ENCODE measurements around the gene RPL26.
"Not testable (repeated sequence)": the region's sequence is repeated elsewhere in the genome, so short reads cannot be mapped to it uniquely, and the experiment has no call there.

Gene RPL26

DNA sequence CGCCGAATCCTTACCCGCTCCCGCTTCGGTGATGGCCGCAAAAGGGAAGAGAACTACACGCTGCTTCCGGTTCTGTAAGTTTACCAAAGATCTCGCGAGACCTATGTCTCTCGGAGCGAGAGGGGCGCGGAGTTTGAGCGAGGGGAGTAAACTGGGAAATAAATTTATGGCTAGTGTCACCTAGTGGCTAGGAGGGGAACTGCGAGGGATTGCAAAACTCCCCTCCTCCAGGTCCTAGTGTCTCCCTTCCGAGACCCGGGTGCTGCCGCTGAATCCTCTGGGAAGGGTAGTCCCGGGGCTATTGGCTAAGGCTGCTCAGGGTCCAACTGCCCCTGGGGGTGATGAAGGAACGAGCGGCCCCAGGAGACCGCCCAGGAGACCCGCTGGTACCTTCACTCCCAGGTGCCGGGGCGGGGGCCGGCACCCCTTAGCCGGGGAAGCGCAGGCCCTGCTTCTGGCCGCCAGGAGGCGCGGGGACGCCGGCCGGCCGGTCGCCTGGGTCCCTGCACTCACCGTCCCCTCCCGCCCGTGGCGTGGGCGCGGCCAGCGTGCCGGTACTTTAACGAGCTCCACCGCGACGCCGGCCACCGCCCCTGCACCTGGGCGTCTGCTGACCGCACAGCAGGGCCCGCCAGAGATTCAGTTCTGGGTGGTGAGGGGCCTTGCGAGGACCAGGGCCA is at the start of gene RPL26:
TSS of gene RPL26 (minus strand) at position 51 of the 680 bp plus-strand sequence. CDS start 883 bp downstream, outside the sequence.
- DNase-seq = peak; percentile 99

- DNase-seq = no peak
Observed at GRCh38 chr17:8430966-8431365, 48.0 kb upstream of the RPL26 start.

DNA sequence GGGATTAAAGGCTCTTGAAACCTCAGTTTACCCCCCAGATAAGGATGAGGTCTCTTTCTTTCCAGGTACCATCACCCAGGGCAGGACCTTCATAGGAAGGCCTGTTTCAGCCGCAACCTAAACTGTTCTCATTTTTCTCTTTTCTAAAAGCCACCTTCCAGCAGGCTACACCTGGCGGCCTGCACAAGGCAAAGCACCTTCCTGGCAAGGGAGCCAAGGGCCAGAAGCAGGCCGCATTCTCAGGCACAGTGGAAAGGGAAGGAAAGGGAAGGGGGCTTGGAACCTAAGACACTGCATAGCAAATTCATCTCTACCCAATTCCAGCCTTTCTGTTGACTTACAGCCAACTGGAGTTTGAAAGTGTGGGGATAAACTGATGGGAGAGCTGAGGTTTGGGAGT is 43.8 kb upstream of the RPL26 start:
- no peak for DNase-seq

GRCh38 chr17:8426094-8426720 is 43.2 kb upstream of the RPL26 start:
- DNase-seq = no peak

- no peak for DNase-seq
Observed at GRCh38 chr17:8421571-8421970, 38.6 kb upstream of the RPL26 start.

- DNase-seq = peak; percentile 7
Observed at GRCh38 chr17:8420041-8420934, 37.3 kb upstream of the RPL26 start.

DNA sequence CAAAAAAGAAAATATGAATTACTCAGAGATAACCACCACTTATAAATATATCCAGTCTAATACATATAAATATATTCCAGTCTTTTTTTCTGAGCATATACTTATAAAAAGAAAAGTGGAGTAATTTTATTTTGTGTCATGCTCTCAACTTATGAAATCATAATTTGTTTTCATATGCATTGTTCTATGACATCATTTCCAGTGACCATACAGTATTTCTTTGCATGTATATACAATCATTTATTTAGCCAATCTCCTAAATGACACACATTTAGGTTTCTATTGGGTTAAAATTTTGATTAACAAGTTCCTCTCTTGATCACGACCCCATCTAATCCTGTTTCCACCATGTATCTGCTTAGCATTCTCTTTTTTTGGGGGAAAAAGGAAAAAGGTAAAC is 36.3 kb upstream of the RPL26 start:
- DNase-seq = no peak

DNA sequence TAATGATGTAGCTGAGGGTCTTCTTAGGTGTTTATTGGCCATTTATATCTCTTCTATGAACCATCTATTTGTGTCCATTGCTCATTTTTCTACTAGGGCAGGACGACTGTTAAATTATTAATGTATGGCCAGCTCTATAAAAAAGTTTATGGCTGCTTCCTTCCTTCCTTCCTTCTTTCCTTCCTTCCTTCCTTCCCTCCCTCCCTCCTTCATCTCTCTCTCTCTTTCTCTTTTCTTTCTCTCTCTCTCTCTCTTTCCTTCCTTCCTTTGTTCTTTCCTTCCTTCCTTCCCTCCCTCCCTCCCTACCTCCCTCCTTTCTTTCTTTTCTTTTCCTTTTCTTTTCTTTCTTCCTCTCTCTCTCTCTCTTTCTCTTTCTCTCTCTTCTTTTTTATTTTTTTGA is 35.5 kb upstream of the RPL26 start:
- DNase-seq = no peak

GRCh38 chr17:8417806-8418205 is 34.8 kb upstream of the RPL26 start:
- DNase-seq = no peak

GRCh38 chr17:8413938-8414337 is 30.9 kb upstream of the RPL26 start:
- DNase-seq = no peak

DNA sequence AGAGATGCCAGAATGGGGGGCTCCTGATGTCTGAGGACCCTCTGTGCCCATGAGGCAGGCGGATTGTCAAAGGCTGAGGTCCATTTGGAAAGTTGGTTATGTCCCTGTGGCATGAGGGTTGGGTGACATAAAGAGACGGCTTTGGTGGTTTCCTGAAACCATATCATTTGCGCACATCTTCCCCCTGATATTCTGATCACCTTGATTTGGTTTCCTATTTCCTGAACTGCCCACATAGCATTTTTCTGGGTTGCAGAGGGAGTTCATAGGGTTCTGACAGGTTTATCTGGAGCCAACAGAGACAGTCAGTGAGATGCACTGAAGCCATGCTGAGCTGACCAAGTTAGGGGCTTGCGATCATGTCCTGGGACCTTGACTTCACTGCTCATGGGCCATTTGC is 30.3 kb upstream of the RPL26 start:
- DNase-seq = no peak

DNA sequence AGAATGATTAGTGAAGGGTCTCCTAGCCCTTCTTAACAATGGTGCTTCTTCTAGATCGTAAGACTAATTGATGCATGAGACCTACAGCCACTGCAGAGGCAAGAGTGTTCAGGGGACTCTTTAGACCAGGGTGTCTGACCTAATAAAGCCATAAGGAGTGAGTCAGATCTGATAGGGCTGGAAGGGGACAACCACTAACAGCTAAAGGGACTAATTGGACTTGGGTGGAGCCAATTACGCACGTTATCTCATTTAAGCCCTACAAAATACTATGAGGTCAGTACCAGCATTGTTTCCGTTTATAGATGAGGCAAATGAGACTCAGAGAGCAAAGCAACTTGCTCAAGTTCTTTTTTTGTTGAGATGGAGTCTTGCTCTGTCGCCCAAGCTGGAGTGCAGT is 29.1 kb upstream of the RPL26 start:
- no peak for DNase-seq

DNA sequence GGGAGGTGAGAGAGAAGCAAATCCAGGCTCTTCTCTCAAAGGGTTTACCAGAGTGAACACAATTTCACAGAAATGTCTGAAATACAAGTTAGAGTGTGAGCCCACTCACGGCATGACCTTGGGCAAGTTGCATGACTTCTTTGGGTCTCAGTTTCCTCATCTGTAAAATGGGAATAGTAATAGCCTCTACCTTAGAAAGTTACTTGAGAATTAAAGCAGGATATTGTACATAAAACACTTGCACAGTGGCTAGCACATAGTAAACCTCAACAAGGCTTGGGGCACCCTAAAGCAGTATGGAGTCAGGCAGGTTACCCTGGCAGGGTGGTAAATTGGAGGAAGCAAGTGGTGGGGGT is 27.9 kb upstream of the RPL26 start:
- no peak for DNase-seq

- DNase-seq = peak; percentile 81
Observed at GRCh38 chr17:8409966-8410882, 27.2 kb upstream of the RPL26 start.

DNA sequence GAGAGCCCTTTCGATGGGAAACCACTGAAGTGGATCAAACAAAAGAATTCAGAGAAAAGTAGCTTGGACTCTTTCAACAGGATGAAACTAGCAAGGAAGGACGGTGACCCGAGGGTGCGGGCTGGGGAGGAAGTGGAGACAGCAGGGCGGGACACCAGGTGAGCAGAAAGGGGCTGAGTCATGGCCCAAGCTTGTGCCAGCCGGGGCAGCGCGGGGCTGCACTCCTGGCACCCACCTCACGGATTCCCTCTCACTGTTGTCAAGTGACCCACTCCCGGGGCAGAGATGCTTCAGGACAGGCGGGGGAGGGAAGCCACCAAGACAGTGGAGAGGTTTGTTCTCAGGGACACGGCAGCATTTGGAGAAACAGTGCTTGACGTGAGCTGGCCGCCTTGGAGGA is 25.4 kb upstream of the RPL26 start:
- peak; percentile 52 for DNase-seq

GRCh38 chr17:8406174-8406573 is 23.2 kb upstream of the RPL26 start:
- no peak for DNase-seq

DNA sequence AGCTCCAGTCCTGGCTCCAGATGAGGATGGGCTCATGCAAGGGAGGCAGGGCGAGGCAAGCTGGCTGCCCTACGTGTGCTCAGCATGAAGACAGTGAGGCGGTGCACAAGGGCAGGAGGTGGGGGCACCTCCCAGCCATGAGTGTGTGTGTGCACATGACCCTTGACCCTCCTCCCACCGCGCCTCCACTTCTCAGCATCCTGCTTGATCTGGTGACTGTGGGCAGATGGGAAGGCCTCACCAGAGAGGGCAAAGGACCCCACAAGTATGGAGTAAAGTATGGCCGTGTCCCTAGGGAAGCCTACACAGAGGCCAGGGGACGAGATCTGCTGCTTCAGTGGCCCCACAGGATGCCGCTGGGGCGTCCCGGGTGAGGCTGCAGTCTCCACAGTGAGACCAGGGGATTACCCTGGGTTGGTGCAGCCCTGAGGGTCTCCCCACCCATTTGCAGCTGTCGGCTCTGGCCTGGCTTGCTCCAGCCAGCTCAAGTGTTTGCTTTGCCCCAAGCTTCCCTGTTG is 22.6 kb upstream of the RPL26 start:
- DNase-seq = no peak

DNA sequence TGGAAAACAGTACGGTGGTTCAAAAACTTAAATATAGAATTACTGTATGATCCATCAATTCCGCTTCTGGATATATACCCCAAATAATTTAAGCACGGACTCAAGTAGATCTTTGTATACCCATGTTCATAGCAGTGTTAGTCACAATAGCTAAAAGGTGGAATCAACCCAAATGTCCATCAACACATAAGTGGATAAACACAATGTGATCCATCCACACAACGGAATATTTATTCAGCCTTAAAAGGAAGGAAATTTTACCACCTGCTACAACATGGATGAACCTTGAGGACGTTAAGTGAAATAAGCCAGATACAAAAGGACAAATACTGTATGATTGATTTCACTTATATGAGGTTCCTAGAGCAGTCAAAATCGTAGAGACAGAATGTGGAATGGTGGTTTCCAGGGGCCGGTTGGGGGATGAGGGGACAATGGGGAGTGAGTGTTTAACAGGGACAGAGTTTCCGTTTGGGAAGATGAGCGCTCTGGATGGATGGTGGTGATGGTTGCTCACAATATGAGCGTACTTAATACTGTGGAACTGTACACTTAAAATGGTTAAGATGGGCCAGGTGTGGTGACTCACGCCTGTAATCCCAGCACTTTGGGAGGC is 20.0 kb upstream of the RPL26 start:
- no peak for DNase-seq

- no peak for DNase-seq
Observed at GRCh38 chr17:8401107-8401506, 18.1 kb upstream of the RPL26 start.

GRCh38 chr17:8398980-8399379 is 16.0 kb upstream of the RPL26 start:
- DNase-seq = no peak

- no peak for DNase-seq
Observed at GRCh38 chr17:8397636-8398035, 14.6 kb upstream of the RPL26 start, which contains the start of gene RNF222. TSS of gene RNF222 (minus strand) at chr17:8397827. CDS start at chr17:8393461, 4,366 bp downstream.

- not testable (repeated sequence) for DNase-seq
Observed at GRCh38 chr17:8394497-8394896, 11.5 kb upstream of the RPL26 start.

Data from SHP77 treated with DMSO at 0.1 percent for 48 hours (cell line).